HEK293 (cell line): ENCODE data around the gene DNASE1.

Experiments used
- KLF16 ChIP-seq: fragments of 450-650 bp; formaldehyde crosslinking; IDR thresholded peaks from 2 replicates; pipeline ENCODE4 v1.5.1; 2017; ENCODE audit warnings: missing biosample characterization, missing genetic modification characterization
- ZNF121 ChIP-seq: fragments of 450-650 bp; formaldehyde crosslinking; IDR thresholded peaks from 2 replicates; pipeline ENCODE4 v1.5.1; 2016; ENCODE audit warnings: missing biosample characterization, missing genetic modification characterization
- ZNF16 ChIP-seq: fragments of 450-650 bp; formaldehyde crosslinking; IDR thresholded peaks from 2 replicates; pipeline ENCODE4 v1.5.1; 2016; ENCODE audit warnings: low read depth, missing biosample characterization, missing genetic modification characterization
- ZNF292 ChIP-seq: fragments of 450-650 bp; formaldehyde crosslinking; IDR thresholded peaks from 2 replicates; pipeline ENCODE4 v1.5.1; 2016; ENCODE audit warnings: low read depth, missing biosample characterization, missing genetic modification characterization, borderline replicate concordance
- ZNF585B ChIP-seq: fragments of 450-650 bp; formaldehyde crosslinking; IDR thresholded peaks from 2 replicates; pipeline ENCODE4 v1.5.1; 2016; ENCODE audit warnings: missing biosample characterization, missing genetic modification characterization
- ZNF837 ChIP-seq: fragments of 450-650 bp; formaldehyde crosslinking; IDR thresholded peaks from 2 replicates; pipeline ENCODE4 v1.5.1; 2016; ENCODE audit warnings: missing biosample characterization, missing genetic modification characterization
- TF ChIP-seq, protein P1 (sequence below): sonication (generic); formaldehyde crosslinking; IDR thresholded peaks from 2 replicates; pipeline ENCODE4 v1.8.1; 2022; ENCODE audit warnings: mild to moderate bottlenecking, moderate library complexity, missing genetic modification reagents
- TF ChIP-seq, protein P2 (sequence below): fragments of 450-650 bp; formaldehyde crosslinking; IDR thresholded peaks from 2 replicates; pipeline ENCODE4 v1.5.1; 2016; ENCODE audit warnings: missing biosample characterization, missing genetic modification characterization
- TF ChIP-seq, protein P3 (sequence below): fragments of 450-650 bp; formaldehyde crosslinking; IDR thresholded peaks from 2 replicates; pipeline ENCODE4 v1.5.1; 2016; ENCODE audit warnings: missing biosample characterization, missing genetic modification characterization, low read depth
- TF ChIP-seq, protein P4 (sequence below): fragments of 450-650 bp; formaldehyde crosslinking; IDR thresholded peaks from 2 replicates; pipeline ENCODE4 v1.5.1; 2016; ENCODE audit warnings: missing biosample characterization, missing genetic modification characterization
- TF ChIP-seq, protein P5 (sequence below): fragments of 450-650 bp; formaldehyde crosslinking; IDR thresholded peaks from 2 replicates; pipeline ENCODE4 v1.5.1; 2016; ENCODE audit warnings: missing biosample characterization, missing genetic modification characterization

DNA sequence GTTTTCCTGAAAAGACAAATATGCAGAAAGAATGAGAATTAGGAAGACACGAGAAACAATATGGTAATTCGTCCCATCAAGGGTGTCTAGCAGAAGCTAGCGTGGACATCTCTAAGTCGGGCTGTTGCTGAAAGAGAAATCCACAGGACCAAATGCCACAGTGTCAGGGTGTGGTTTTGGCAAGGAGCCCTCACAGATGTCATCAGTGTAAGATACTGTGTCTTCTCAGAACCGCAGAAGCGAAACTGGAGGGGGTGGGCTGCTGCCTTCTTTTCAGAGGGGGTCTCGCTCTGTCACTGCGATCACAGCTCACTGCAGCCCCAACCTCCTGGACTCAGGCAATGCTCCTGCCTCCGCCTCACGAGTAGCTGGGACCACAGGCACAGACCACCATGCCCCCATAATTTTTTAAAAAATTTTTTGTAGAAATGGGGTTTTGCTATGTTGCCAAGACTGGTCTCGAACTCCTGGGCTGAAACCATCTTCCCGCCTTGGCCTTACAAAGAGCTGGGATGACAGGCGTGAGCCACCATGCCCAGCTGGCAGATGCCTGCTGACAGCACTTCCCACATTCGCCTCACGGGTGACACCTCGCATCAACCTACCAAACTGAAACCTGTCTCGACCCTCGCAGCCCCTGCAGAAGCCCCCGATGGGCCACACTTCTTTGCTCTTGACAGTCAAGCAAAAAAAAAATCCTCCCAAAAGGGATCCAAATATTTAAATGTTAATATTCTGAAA lies 36.7 kb downstream of the DNASE1 start:
- TF ChIP-seq, protein P1, sequence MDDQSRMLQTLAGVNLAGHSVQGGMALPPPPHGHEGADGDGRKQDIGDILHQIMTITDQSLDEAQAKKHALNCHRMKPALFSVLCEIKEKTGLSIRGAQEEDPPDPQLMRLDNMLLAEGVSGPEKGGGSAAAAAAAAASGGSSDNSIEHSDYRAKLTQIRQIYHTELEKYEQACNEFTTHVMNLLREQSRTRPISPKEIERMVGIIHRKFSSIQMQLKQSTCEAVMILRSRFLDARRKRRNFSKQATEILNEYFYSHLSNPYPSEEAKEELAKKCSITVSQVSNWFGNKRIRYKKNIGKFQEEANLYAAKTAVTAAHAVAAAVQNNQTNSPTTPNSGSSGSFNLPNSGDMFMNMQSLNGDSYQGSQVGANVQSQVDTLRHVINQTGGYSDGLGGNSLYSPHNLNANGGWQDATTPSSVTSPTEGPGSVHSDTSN, result no peak
- TF ChIP-seq ZNF292 (tag by site-specific recombination) (no peak), ZNF121 (tag by site-specific recombination) (no peak), ZNF837 (tag by site-specific recombination) (no peak), ZNF585B (tag by site-specific recombination) (no peak), KLF16 (no peak), ZNF16 (tag by site-specific recombination) (no peak)
- TF ChIP-seq, protein P2, sequence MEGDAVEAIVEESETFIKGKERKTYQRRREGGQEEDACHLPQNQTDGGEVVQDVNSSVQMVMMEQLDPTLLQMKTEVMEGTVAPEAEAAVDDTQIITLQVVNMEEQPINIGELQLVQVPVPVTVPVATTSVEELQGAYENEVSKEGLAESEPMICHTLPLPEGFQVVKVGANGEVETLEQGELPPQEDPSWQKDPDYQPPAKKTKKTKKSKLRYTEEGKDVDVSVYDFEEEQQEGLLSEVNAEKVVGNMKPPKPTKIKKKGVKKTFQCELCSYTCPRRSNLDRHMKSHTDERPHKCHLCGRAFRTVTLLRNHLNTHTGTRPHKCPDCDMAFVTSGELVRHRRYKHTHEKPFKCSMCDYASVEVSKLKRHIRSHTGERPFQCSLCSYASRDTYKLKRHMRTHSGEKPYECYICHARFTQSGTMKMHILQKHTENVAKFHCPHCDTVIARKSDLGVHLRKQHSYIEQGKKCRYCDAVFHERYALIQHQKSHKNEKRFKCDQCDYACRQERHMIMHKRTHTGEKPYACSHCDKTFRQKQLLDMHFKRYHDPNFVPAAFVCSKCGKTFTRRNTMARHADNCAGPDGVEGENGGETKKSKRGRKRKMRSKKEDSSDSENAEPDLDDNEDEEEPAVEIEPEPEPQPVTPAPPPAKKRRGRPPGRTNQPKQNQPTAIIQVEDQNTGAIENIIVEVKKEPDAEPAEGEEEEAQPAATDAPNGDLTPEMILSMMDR (tag by site-specific recombination), result no peak
- TF ChIP-seq, protein P3, sequence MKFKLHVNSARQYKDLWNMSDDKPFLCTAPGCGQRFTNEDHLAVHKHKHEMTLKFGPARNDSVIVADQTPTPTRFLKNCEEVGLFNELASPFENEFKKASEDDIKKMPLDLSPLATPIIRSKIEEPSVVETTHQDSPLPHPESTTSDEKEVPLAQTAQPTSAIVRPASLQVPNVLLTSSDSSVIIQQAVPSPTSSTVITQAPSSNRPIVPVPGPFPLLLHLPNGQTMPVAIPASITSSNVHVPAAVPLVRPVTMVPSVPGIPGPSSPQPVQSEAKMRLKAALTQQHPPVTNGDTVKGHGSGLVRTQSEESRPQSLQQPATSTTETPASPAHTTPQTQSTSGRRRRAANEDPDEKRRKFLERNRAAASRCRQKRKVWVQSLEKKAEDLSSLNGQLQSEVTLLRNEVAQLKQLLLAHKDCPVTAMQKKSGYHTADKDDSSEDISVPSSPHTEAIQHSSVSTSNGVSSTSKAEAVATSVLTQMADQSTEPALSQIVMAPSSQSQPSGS (tag by site-specific recombination), result no peak
- TF ChIP-seq, protein P4, sequence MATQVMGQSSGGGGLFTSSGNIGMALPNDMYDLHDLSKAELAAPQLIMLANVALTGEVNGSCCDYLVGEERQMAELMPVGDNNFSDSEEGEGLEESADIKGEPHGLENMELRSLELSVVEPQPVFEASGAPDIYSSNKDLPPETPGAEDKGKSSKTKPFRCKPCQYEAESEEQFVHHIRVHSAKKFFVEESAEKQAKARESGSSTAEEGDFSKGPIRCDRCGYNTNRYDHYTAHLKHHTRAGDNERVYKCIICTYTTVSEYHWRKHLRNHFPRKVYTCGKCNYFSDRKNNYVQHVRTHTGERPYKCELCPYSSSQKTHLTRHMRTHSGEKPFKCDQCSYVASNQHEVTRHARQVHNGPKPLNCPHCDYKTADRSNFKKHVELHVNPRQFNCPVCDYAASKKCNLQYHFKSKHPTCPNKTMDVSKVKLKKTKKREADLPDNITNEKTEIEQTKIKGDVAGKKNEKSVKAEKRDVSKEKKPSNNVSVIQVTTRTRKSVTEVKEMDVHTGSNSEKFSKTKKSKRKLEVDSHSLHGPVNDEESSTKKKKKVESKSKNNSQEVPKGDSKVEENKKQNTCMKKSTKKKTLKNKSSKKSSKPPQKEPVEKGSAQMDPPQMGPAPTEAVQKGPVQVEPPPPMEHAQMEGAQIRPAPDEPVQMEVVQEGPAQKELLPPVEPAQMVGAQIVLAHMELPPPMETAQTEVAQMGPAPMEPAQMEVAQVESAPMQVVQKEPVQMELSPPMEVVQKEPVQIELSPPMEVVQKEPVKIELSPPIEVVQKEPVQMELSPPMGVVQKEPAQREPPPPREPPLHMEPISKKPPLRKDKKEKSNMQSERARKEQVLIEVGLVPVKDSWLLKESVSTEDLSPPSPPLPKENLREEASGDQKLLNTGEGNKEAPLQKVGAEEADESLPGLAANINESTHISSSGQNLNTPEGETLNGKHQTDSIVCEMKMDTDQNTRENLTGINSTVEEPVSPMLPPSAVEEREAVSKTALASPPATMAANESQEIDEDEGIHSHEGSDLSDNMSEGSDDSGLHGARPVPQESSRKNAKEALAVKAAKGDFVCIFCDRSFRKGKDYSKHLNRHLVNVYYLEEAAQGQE (tag by site-specific recombination), result no peak
- TF ChIP-seq, protein P5, sequence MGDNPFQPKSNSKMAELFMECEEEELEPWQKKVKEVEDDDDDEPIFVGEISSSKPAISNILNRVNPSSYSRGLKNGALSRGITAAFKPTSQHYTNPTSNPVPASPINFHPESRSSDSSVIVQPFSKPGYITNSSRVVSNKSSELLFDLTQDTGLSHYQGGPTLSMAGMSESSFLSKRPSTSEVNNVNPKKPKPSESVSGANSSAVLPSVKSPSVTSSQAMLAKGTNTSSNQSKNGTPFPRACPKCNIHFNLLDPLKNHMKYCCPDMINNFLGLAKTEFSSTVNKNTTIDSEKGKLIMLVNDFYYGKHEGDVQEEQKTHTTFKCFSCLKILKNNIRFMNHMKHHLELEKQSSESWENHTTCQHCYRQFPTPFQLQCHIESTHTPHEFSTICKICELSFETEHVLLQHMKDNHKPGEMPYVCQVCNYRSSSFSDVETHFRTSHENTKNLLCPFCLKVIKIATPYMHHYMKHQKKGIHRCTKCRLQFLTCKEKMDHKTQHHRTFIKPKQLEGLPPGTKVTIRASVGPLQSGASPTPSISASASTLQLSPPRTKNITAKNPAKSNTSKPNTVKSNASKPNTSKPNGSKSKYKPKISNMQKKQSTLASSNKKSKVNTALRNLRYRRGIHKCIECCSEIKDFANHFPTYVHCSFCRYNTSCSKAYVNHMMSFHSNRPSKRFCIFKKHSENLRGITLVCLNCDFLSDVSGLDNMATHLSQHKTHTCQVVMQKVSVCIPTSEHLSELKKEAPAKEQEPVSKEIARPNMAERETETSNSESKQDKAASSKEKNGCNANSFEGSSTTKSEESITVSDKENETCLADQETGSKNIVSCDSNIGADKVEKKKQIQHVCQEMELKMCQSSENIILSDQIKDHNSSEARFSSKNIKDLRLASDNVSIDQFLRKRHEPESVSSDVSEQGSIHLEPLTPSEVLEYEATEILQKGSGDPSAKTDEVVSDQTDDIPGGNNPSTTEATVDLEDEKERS (tag by site-specific recombination), result no peak
